Measurements from ENCODE around the gene AVEN.

DNA sequence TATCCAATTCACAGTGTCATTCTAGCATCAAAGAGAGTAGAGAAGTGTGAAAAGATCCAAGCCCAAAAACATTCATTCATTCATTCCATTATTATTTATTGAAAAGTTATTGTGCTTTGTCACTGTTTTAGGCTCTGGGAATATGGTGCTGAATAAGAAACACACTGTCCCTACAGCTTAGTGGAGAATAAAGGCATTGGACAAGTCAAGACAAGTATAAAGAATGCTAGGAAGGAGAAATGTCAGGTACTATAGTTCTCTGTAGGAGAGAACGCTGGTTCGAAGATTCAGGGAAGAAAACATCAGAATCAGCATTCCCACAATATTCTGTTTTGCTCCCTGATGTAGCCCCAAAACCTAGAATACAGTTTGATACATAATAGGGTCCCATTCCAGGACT, 199.5 kb downstream of the AVEN start:
- TF ChIP-seq, protein P1, sequence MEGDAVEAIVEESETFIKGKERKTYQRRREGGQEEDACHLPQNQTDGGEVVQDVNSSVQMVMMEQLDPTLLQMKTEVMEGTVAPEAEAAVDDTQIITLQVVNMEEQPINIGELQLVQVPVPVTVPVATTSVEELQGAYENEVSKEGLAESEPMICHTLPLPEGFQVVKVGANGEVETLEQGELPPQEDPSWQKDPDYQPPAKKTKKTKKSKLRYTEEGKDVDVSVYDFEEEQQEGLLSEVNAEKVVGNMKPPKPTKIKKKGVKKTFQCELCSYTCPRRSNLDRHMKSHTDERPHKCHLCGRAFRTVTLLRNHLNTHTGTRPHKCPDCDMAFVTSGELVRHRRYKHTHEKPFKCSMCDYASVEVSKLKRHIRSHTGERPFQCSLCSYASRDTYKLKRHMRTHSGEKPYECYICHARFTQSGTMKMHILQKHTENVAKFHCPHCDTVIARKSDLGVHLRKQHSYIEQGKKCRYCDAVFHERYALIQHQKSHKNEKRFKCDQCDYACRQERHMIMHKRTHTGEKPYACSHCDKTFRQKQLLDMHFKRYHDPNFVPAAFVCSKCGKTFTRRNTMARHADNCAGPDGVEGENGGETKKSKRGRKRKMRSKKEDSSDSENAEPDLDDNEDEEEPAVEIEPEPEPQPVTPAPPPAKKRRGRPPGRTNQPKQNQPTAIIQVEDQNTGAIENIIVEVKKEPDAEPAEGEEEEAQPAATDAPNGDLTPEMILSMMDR (IDR thresholded peaks at IDR 0.05; ENCODE audit: low read length) = no peak
- no peak for TF ChIP-seq EZH2 (optimal IDR thresholded peaks at IDR 0.05; ENCODE audit: low read depth, low read length)
